Measurements from ENCODE around the gene GABRB3. TPM values are rescaled to one million over a fixed set of nuclear protein-coding genes. Genes with fewer than 3 reads are reported as not detected.

The GABRB3 gene
- total and polyA plus RNA-seq, 8 donors: 0.94 to 4.0 (median 2.3) TPM

- no peaks in the 10 kb centered on the region for H3K9me3 ChIP-seq
- DNase-seq (no peak), ATAC-seq (no peak)
- H3K36me3 ChIP-seq: no peaks in the 10 kb centered on the region
- intact Hi-C loops (cut with DNase I): no loop called here
- H3K4me1 ChIP-seq: no peaks in the 10 kb centered on the region
- no peak overlapping the region for H3K27ac ChIP-seq
- no peak for TF ChIP-seq CTCF (IDR thresholded peaks at IDR 0.05)
- H3K27me3 ChIP-seq: no peaks in the 10 kb centered on the region
- no peak overlapping the region for H3K4me3 ChIP-seq
Observed at GRCh38 chr15:26661748-26662147, 111.1 kb downstream of the GABRB3 start.

- DNase-seq (no peak), ATAC-seq (no peak)
- Histone ChIP-seq H3K27ac (no peak overlapping the region), H3K4me1 (no peaks in the 10 kb centered on the region), H3K9me3 (no peaks in the 10 kb centered on the region), H3K4me3 (no peak overlapping the region), H3K27me3 (no peaks in the 10 kb centered on the region), H3K36me3 (no peaks in the 10 kb centered on the region)
- intact Hi-C loops (cut with DNase I): no loop called here
- no peak for TF ChIP-seq CTCF (IDR thresholded peaks at IDR 0.05)
Observed at GRCh38 chr15:26661107-26661506, 111.8 kb downstream of the GABRB3 start.

- no peak for DNase-seq
- TF ChIP-seq CTCF (IDR thresholded peaks at IDR 0.05): no peak
- Histone ChIP-seq H3K4me3 (no peak overlapping the region), H3K27ac (no peak overlapping the region), H3K4me1 (no peaks in the 10 kb centered on the region), H3K36me3 (no peaks in the 10 kb centered on the region), H3K9me3 (no peaks in the 10 kb centered on the region), H3K27me3 (no peaks in the 10 kb centered on the region)
- intact Hi-C loops (cut with DNase I): no loop called here
- ATAC-seq: no peak
Observed at GRCh38 chr15:26660241-26660640, 112.6 kb downstream of the GABRB3 start.

GRCh38 chr15:26658290-26658689, 114.6 kb downstream of the GABRB3 start:
- no peak overlapping the region for H3K4me3 ChIP-seq
- ATAC-seq (no peak), DNase-seq (no peak)
- H3K27ac ChIP-seq: no peak overlapping the region
- H3K36me3 ChIP-seq: no peaks in the 10 kb centered on the region
- no peaks in the 10 kb centered on the region for H3K4me1 ChIP-seq
- H3K9me3 ChIP-seq: peaks cover 0 to 4% of the 10 kb centered on the region in 2 donors
- intact Hi-C loops (cut with DNase I): no loop called here
- TF ChIP-seq CTCF (IDR thresholded peaks at IDR 0.05): no peak
- H3K27me3 ChIP-seq: no peaks in the 10 kb centered on the region

- H3K36me3 ChIP-seq: no peaks in the 10 kb centered on the region
Observed at GRCh38 chr15:26656080-26656479, 116.8 kb downstream of the GABRB3 start.

More at GRCh38 chr15:26656080-26656479, 116.8 kb downstream of the GABRB3 start:
- intact Hi-C loops (cut with DNase I): no loop called here
- no peaks in the 10 kb centered on the region for H3K4me1 ChIP-seq
- DNase-seq: no peak
- peaks cover 0 to 24% of the 10 kb centered on the region in 2 donors for H3K9me3 ChIP-seq
- ATAC-seq: no peak
- no peak for TF ChIP-seq CTCF (IDR thresholded peaks at IDR 0.05)
- no peak overlapping the region for H3K4me3 ChIP-seq
- no peak overlapping the region for H3K27ac ChIP-seq
- H3K27me3 ChIP-seq: no peaks in the 10 kb centered on the region
